ENCODE measurements around the gene GRIK4. TPM values are rescaled to one million over a fixed set of nuclear protein-coding genes. Genes with fewer than 3 reads are reported as not detected.

Gene GRIK4
- total and polyA plus RNA-seq, 2 donors (not counting 1 experiment from before 2014, with no cell fraction given), result 0.12 to 0.27 TPM

DNA sequence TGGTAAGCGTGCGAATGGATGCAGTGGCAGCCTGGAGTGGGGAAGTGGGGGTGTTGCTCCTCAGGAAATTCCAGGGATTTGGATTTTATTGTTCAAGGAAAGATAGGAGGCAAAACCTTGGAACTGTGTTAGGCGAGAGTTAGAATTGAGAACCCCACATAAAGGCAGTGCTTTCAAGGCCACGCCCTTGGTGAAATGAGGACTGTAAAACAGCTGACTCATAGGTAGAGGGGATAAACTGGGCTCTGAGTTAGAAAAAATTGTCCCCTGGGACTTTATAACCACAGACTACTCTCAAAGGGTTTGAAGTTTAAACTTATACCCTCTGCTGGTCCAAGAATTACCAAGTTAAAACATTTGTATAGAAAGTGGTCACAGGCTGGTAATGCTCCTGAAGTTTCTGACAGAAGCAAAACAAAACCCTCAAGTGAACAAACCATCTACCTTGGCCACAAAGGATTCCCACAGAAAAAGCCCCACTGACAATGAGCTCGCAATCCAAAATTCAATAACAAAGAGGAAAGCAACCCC lies 262.0 kb downstream of the GRIK4 start:
- no peaks in the 10 kb centered on the region for H3K4me1 ChIP-seq (ENCODE audit: control insufficient read depth in 2 of 2, insufficient read depth in 2 of 2, low read length in 2 of 2)
- DNase-seq (no peak), ATAC-seq (ENCODE audit: low read depth) (no peak)
- no peak overlapping the region for H3K9ac ChIP-seq (ENCODE audit: low read length)
- H3K36me3 ChIP-seq (replicated peaks in 1 of 2; ENCODE audit: control extremely low read depth in 1 of 2, control insufficient read depth in 1 of 2, extremely low read depth in 1 of 2, insufficient read depth in 2 of 2, low read length in 1 of 2), result no peaks in the 10 kb centered on the region
- intact Hi-C loops (cut with micrococcal nuclease), result no loop called here
- no peaks in the 10 kb centered on the region for H3K9me3 Mint-ChIP-seq (ENCODE audit: insufficient read depth)
- 65% methylated on average over 5 of the region's 5 CpGs for WGBS (ENCODE audit: insufficient coverage)
- H3K9me3 ChIP-seq (ENCODE audit: control extremely low read depth in 1 of 3, control insufficient read depth in 2 of 3, insufficient read depth in 1 of 3, low read length in 2 of 3), result peaks cover 0 to 3% (median 3%) of the 10 kb centered on the region in 3 donors
- ChIA-PET POLR2A (no interaction called here), CTCF (no interaction called here)
- no peaks in the 10 kb centered on the region for H4K20me1 ChIP-seq (ENCODE audit: control insufficient read depth, insufficient read depth, low read length, poor library complexity, severe bottlenecking)
- no peaks in the 10 kb centered on the region for H3K79me2 ChIP-seq (ENCODE audit: control insufficient read depth, insufficient read depth, low read length)
- no peak overlapping the region for H3K27ac Mint-ChIP-seq
- H3K27ac ChIP-seq (ENCODE audit: low read length in 2 of 2), result no peak overlapping the region
- H3K4me3 ChIP-seq (ENCODE audit: control extremely low read depth in 1 of 5, extremely low read depth in 1 of 5, insufficient read depth in 1 of 5, low read depth in 2 of 5, low read length in 4 of 5), result no peak overlapping the region
- H3K4me2 ChIP-seq (replicated peaks; ENCODE audit: low read depth, low read length, poor library complexity, severe bottlenecking), result no peak overlapping the region
- H3K4me3 Mint-ChIP-seq, result no peak overlapping the region
- H3K27me3 Mint-ChIP-seq, result peaks cover 36% of the 10 kb centered on the region
- no peak for TF ChIP-seq EZH2 (IDR thresholded peaks at IDR 0.05; ENCODE audit: borderline replicate concordance, insufficient read depth, low read depth, low read length, poor library complexity, severe bottlenecking)
- TF ChIP-seq, protein P1, sequence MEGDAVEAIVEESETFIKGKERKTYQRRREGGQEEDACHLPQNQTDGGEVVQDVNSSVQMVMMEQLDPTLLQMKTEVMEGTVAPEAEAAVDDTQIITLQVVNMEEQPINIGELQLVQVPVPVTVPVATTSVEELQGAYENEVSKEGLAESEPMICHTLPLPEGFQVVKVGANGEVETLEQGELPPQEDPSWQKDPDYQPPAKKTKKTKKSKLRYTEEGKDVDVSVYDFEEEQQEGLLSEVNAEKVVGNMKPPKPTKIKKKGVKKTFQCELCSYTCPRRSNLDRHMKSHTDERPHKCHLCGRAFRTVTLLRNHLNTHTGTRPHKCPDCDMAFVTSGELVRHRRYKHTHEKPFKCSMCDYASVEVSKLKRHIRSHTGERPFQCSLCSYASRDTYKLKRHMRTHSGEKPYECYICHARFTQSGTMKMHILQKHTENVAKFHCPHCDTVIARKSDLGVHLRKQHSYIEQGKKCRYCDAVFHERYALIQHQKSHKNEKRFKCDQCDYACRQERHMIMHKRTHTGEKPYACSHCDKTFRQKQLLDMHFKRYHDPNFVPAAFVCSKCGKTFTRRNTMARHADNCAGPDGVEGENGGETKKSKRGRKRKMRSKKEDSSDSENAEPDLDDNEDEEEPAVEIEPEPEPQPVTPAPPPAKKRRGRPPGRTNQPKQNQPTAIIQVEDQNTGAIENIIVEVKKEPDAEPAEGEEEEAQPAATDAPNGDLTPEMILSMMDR (IDR thresholded peaks at IDR 0.05), result no peak
- H2AFZ ChIP-seq (ENCODE audit: insufficient read depth, low read depth, low read length, poor library complexity, severe bottlenecking), result no peak overlapping the region
- H3K27me3 ChIP-seq (replicated peaks in 1 of 4; ENCODE audit: control extremely low read depth in 1 of 4, control insufficient read depth in 3 of 4, insufficient read depth in 4 of 4, low read length in 3 of 4), result peaks cover 0 to 23% (median 0%) of the 10 kb centered on the region in 4 experiments
- no peaks in the 10 kb centered on the region for H3K4me1 Mint-ChIP-seq

DNA sequence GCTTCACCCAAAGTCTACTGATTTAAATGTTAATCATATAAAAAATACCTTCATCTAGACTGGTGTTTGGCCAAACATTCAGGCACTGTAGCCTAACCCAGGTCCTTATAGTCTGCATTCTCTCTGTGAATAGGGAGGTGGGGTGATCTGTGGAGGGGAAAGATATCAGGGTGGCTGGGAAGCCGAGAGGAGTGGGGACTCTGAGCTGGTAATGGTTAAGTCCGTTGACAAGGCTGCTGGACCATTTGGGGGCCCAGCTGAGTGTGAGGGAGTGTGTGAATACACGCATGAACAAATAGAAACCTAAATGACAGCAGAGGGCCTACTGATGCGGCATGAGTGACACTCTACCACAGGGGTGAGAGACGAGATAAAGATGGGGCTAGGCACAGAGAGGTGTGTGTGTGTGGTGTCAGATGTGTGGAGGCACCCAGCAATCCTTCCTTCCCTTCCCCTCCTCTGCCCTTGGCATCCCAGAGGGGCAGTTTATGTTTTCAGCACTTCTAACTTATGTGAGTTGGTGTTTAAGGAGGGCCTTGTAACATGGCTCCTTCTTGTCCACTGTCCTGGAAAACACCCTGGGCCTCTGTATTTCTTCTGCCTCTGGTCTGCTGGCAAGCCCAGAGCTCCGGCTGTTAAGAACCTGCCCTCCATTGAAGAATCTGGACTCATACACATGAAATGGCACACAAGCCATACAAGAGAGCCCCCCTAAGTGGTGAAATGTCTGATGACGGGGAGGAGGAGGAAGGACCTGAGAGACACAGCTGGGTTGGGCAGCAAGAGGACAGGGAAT lies 263.2 kb downstream of the GRIK4 start:
- Histone ChIP-seq H3K4me2 (replicated peaks; ENCODE audit: low read depth, low read length, poor library complexity, severe bottlenecking) (no peak overlapping the region), H3K4me1 (ENCODE audit: control insufficient read depth in 2 of 2, insufficient read depth in 2 of 2, low read length in 2 of 2) (no peaks in the 10 kb centered on the region), H3K79me2 (ENCODE audit: control insufficient read depth, insufficient read depth, low read length) (no peaks in the 10 kb centered on the region), H2AFZ (ENCODE audit: insufficient read depth, low read depth, low read length, poor library complexity, severe bottlenecking) (no peak overlapping the region), H4K20me1 (ENCODE audit: control insufficient read depth, insufficient read depth, low read length, poor library complexity, severe bottlenecking) (no peaks in the 10 kb centered on the region), H3K27me3 (replicated peaks in 1 of 4; ENCODE audit: control extremely low read depth in 1 of 4, control insufficient read depth in 3 of 4, insufficient read depth in 4 of 4, low read length in 3 of 4) (peaks cover 0 to 20% (median 0%) of the 10 kb centered on the region in 4 experiments), H3K9me3 (ENCODE audit: control extremely low read depth in 1 of 3, control insufficient read depth in 2 of 3, insufficient read depth in 1 of 3, low read length in 2 of 3) (peaks cover 0 to 3% (median 1%) of the 10 kb centered on the region in 3 donors), H3K36me3 (replicated peaks in 1 of 2; ENCODE audit: control extremely low read depth in 1 of 2, control insufficient read depth in 1 of 2, extremely low read depth in 1 of 2, insufficient read depth in 2 of 2, low read length in 1 of 2) (no peaks in the 10 kb centered on the region), H3K4me3 (ENCODE audit: control extremely low read depth in 1 of 5, extremely low read depth in 1 of 5, insufficient read depth in 1 of 5, low read depth in 2 of 5, low read length in 4 of 5) (no peak overlapping the region), H3K9ac (ENCODE audit: low read length) (no peak overlapping the region), H3K27ac (ENCODE audit: low read length in 2 of 2) (no peak overlapping the region)
- ATAC-seq (ENCODE audit: low read depth) (no peak), DNase-seq (no peak)
- no peaks in the 10 kb centered on the region for H3K9me3 Mint-ChIP-seq (ENCODE audit: insufficient read depth)
- H3K27me3 Mint-ChIP-seq, result peaks cover 36% of the 10 kb centered on the region
- WGBS (ENCODE audit: insufficient coverage), result 78% methylated on average over 6 of the region's 7 CpGs
- H3K4me3 Mint-ChIP-seq, result no peak overlapping the region
- intact Hi-C loops (cut with micrococcal nuclease), result no loop called here
- TF ChIP-seq, protein P1 (IDR thresholded peaks at IDR 0.05), result no peak
- TF ChIP-seq EZH2 (IDR thresholded peaks at IDR 0.05; ENCODE audit: borderline replicate concordance, insufficient read depth, low read depth, low read length, poor library complexity, severe bottlenecking), result no peak
- CTCF ChIA-PET, result no interaction called here
- POLR2A ChIA-PET, result no interaction called here
- no peaks in the 10 kb centered on the region for H3K4me1 Mint-ChIP-seq
- no peak overlapping the region for H3K27ac Mint-ChIP-seq
